HepG2 (cell line): ENCODE results near the gene CDK10. TPM values are rescaled to one million over a fixed set of nuclear protein-coding genes. Genes with fewer than 3 reads are reported as not detected.

Source experiments
- ATAC-seq: fragments of 200-7000 bp; cut with Tn5 transposase; 3 replicates; pipeline ENCODE4 v1.9.1; 2020; ENCODE audit warnings: mild to moderate bottlenecking, moderate library complexity
- BruUV-seq: library from RNA; stranded (reverse); fragments of 400-500 nt; replicated peaks from 2 replicates; lab custom pipeline; 2021; lab: Mats Ljungman, UMichigan
- CTCF ChIA-PET: fragments of 300-600 bp; formaldehyde crosslinking; extraction: SDS; loops from one replicate; lab custom pipeline; 2021; ENCODE audit warnings: low total read pairs, inconsistent platforms, low intra/inter-chr PET ratio; lab: Yijun Ruan, JAX
- POLR2A ChIA-PET: fragments of 350-600 bp; sonication (Branson Sonifier 250); formaldehyde crosslinking; loops from one replicate; lab custom pipeline; 2020; ENCODE audit warnings: antibody characterized with exemption, inconsistent platforms; lab: Yijun Ruan, JAX
- DNase-seq: peaks from one replicate; pipeline ENCODE4 v3.0.0-alpha.2; 2015; ENCODE audit warnings: low spot score
- FAIRE-seq: peaks from 3 replicates; lab custom pipeline; 2011; peaks lifted over from hg19 to GRCh38; lab: Jason Lieb, UNC
- H2AFZ ChIP-seq: one replicate; pipeline ENCODE4 v1.6.1; 2011; ENCODE audit warnings: low read length, inconsistent platforms
- H3K27ac ChIP-seq: fragments of 300-600 bp; 3 replicates; pipeline ENCODE4 v1.8.0; 2011; ENCODE audit warnings: mixed run types, mild to moderate bottlenecking, mixed read lengths, low read length, inconsistent platforms; ENCODE audit not compliant: insufficient read depth; ENCODE audit errors: extremely low read length
- H3K27me3 ChIP-seq, 2 experiments: fragments of 200-600 bp in 1 of 2; 2 replicates in 1 of 2; 3 replicates in 1 of 2; pipeline versions ENCODE4 v1.6.0 to v1.8.0; 2011; ENCODE audit warnings: low read length in 2 of 2, mild to moderate bottlenecking in 2 of 2, moderate library complexity in 2 of 2, inconsistent platforms in 1 of 2; ENCODE audit not compliant: insufficient read depth in 2 of 2, control insufficient read depth in 1 of 2
- H3K36me3 ChIP-seq, 2 experiments: fragments of 200-600 bp in 1 of 2; replicated peaks in 1 of 2; 2 replicates in 1 of 2; 3 replicates in 1 of 2; pipeline versions ENCODE4 v1.5.1 to v1.8.0; 2011; ENCODE audit warnings: low read length in 2 of 2, inconsistent platforms in 1 of 2; ENCODE audit not compliant: insufficient read depth in 2 of 2, control insufficient read depth in 1 of 2
- H3K4me1 ChIP-seq: 2 replicates; pipeline ENCODE4 v1.5.1; 2012; ENCODE audit warnings: low read length, inconsistent platforms; ENCODE audit not compliant: insufficient read depth
- H3K4me2 ChIP-seq: 2 replicates; pipeline ENCODE4 v1.6.0; 2011; ENCODE audit warnings: low read depth, low read length, inconsistent platforms
- H3K4me3 ChIP-seq, 3 experiments: fragments of 200-600 bp in 1 of 3; sonication (generic), shearing (Covaris generic) in 1 of 3; replicated peaks in 1 of 3; 2 replicates each; pipeline ENCODE4 v1.5.1; 2011 to 2016; ENCODE audit warnings: low read length in 3 of 3, inconsistent platforms in 2 of 3, low read depth in 2 of 3, mild to moderate bottlenecking in 2 of 3, control low read depth in 1 of 3, mixed read lengths in 1 of 3; ENCODE audit not compliant: insufficient read depth in 1 of 3
- H3K79me2 ChIP-seq: one replicate; pipeline ENCODE4 v1.6.1; 2011; ENCODE audit warnings: low read length, inconsistent platforms; ENCODE audit not compliant: insufficient read depth
- H3K9ac ChIP-seq: 2 replicates; pipeline ENCODE4 v1.6.0; 2011; ENCODE audit warnings: mild to moderate bottlenecking, low read depth, low read length, inconsistent platforms; ENCODE audit not compliant: insufficient read depth
- H3K9me3 ChIP-seq: 2 replicates; pipeline ENCODE4 v1.5.1; 2012; ENCODE audit warnings: mild to moderate bottlenecking, low read length
- H4K20me1 ChIP-seq: 2 replicates; pipeline ENCODE4 v1.6.0; 2011; ENCODE audit warnings: inconsistent platforms, mild to moderate bottlenecking, low read length, moderate library complexity; ENCODE audit not compliant: insufficient read depth
- BORCS8-MEF2B ChIP-seq: sonication (generic); formaldehyde crosslinking; IDR thresholded peaks from 2 replicates; pipeline ENCODE4 v1.8.0; 2022; ENCODE audit warnings: mild to moderate bottlenecking, missing genetic modification reagents
- CC2D1A ChIP-seq: sonication (generic); formaldehyde crosslinking; IDR thresholded peaks from 2 replicates; pipeline ENCODE4 v1.8.1; 2023; ENCODE audit warnings: mild to moderate bottlenecking, missing genetic modification reagents
- FOSL1 ChIP-seq: sonication (generic); formaldehyde crosslinking; IDR thresholded peaks from 2 replicates; pipeline ENCODE4 v1.9.0; 2021; ENCODE audit warnings: missing genetic modification reagents, borderline replicate concordance
- FOXO4 ChIP-seq: sonication (generic); formaldehyde crosslinking; conservative IDR thresholded peaks from 2 replicates; pipeline ENCODE4 v1.8.1; 2023; ENCODE audit warnings: missing genetic modification reagents
- GMEB1 ChIP-seq: sonication (generic); formaldehyde crosslinking; IDR thresholded peaks from 2 replicates; pipeline ENCODE4 v1.5.1; 2020; ENCODE audit warnings: missing genetic modification reagents, mild to moderate bottlenecking, borderline replicate concordance
- KLF13 ChIP-seq: sonication (generic); formaldehyde crosslinking; IDR thresholded peaks from 2 replicates; pipeline ENCODE4 v1.4.0; 2020; ENCODE audit warnings: mild to moderate bottlenecking, missing genetic modification reagents
- NCOA5 ChIP-seq: sonication (generic); formaldehyde crosslinking; IDR thresholded peaks from 2 replicates; pipeline ENCODE4 v1.4.0; 2020; ENCODE audit warnings: missing genetic modification reagents
- NFKB2 ChIP-seq: sonication (generic); formaldehyde crosslinking; IDR thresholded peaks from 2 replicates; pipeline ENCODE4 v1.4.0; 2020; ENCODE audit warnings: missing genetic modification reagents, borderline replicate concordance
- NR0B2 ChIP-seq: sonication (generic); formaldehyde crosslinking; IDR thresholded peaks from 2 replicates; pipeline ENCODE4 v1.4.0; 2020; ENCODE audit warnings: mild to moderate bottlenecking, missing genetic modification reagents
- PAF1 ChIP-seq: IDR thresholded peaks from 2 replicates; pipeline ENCODE4 v1.6.1; 2016; ENCODE audit warnings: missing genetic modification reagents, missing compliant biosample characterization
- PHB2 ChIP-seq: fragments of 450-650 bp; IDR thresholded peaks from 2 replicates; pipeline ENCODE4 v1.6.1; 2018; ENCODE audit not compliant: partially characterized antibody
- SOX6 ChIP-seq, 2 experiments: fragments of 450-650 bp in 1 of 2; sonication (generic) in 1 of 2; formaldehyde crosslinking in 1 of 2; IDR thresholded peaks; 2 replicates each; pipeline versions ENCODE4 v1.4.0 to v1.6.1; 2017 to 2020; ENCODE audit warnings: antibody characterized with exemption in 1 of 2, mild to moderate bottlenecking in 1 of 2, missing genetic modification reagents in 1 of 2
- ZFAT ChIP-seq: sonication (generic); formaldehyde crosslinking; conservative IDR thresholded peaks from 2 replicates; pipeline ENCODE4 v1.8.1; 2023; ENCODE audit warnings: missing genetic modification reagents, inconsistent platforms
- ZNF143 ChIP-seq: sonication (generic); formaldehyde crosslinking; IDR thresholded peaks from 2 replicates; pipeline ENCODE4 v1.4.0; 2020; ENCODE audit warnings: missing genetic modification reagents
- ZNF501 ChIP-seq: sonication (generic); formaldehyde crosslinking; IDR thresholded peaks from 2 replicates; pipeline ENCODE4 v1.5.1; 2020; ENCODE audit warnings: mild to moderate bottlenecking, moderate library complexity, missing genetic modification reagents
- ZNF773 ChIP-seq: sonication (generic); formaldehyde crosslinking; IDR thresholded peaks from 2 replicates; pipeline ENCODE4 v1.4.0; 2020; ENCODE audit warnings: missing genetic modification reagents, borderline replicate concordance
- ZNF792 ChIP-seq: IDR thresholded peaks from 2 replicates; pipeline ENCODE4 v1.6.1; 2016
- WGBS: methylation state at CpG from one replicate; pipeline ENCODE4 v1.1.6; 2017; ENCODE audit warnings: low lambda C conversion rate; 5-methylcytosine and 5-hydroxymethylcytosine counted together
- in situ Hi-C: cut with HindIII; loops from 2 replicates; pipeline ENCODE4 v1.10.0; 2017; ENCODE audit warnings: low pct_unique_long_range_greater_than_20kb; ENCODE audit not compliant: extremely low pct_ligation_motif_present
- intact Hi-C: fragments of 100-400 bp; cut with micrococcal nuclease; formaldehyde crosslinking; loops from one replicate; pipeline ENCODE4 v1.10.0; 2022; ENCODE audit not compliant: unreplicated experiment
- polyA plus RNA-seq, 8 experiments: library from polyadenylated mRNA; depleted of rRNA in 3 of 8; stranded (reverse) in 7 of 8; unstranded in 1 of 8; fragments of >200 nt; fragmentation: Illumina TruSeq in 4 of 8; extraction: Trizol in 4 of 8; gene quantifications; 2 replicates each; pipeline versions ENCODE4 v1.2.1 to v1.2.3, GENCODE V29; 2011 to 2016; ENCODE audit warnings: low read depth in 4 of 8, missing spikeins in 1 of 8, mixed read lengths in 1 of 8; ENCODE audit not compliant: insufficient read depth in 1 of 8
- total RNA-seq, 5 experiments: library from RNA; depleted of rRNA; stranded (reverse); fragments of >200 nt; fragmentation: Illumina TruSeq; extraction: Trizol; gene quantifications; 2 replicates each; pipeline ENCODE4 v1.2.3, GENCODE V29; 2016; ENCODE audit warnings: low read depth in 1 of 5
- TF ChIP-seq, protein P1 (sequence below): sonication (generic); formaldehyde crosslinking; IDR thresholded peaks from 2 replicates; pipeline ENCODE4 v1.8.1; 2023; ENCODE audit warnings: missing genetic modification reagents, inconsistent platforms, borderline replicate concordance

CDK10 gene
- total and polyA plus RNA-seq, 2 of the 13 experiments (the other 11 are each of a cell fraction or from before 2014, with no cell fraction given): 2.5 to 3.9 TPM

- TF ChIP-seq FOXO4 (CRISPR knock-in tag): 0 out of 2 replicates have a peak, but pooled peaks have one; percentile 33
Measured at GRCh38 chr16:89741342-89742014, 55.0 kb downstream of the CDK10 start (continued).

- no peak overlapping the region for H3K9ac ChIP-seq
- in situ Hi-C loops: no loop called here
- FAIRE-seq (no peak), DNase-seq (no peak), ATAC-seq (no peak)
- H3K27ac ChIP-seq: no peak overlapping the region
- no peaks in the 10 kb centered on the region for H3K9me3 ChIP-seq
- H3K4me3 ChIP-seq: no peak overlapping the region
- POLR2A ChIA-PET: interaction anchor here (1.0 to 1.1 kb wide), 2 partner anchors 37 to 95 kb away, joined by 4 to 5 read pairs; no protein-coding TSS in a partner anchor
- H3K4me2 ChIP-seq: no peak overlapping the region
- intact Hi-C loops: no loop called here
- H3K36me3 ChIP-seq: peaks cover 52 to 89% of the 10 kb centered on the region in 2 experiments
- CTCF ChIA-PET: no interaction called here
- no peaks in the 10 kb centered on the region for H3K79me2 ChIP-seq
- H4K20me1 ChIP-seq: no peaks in the 10 kb centered on the region
- no peaks in the 10 kb centered on the region for H3K27me3 ChIP-seq
- 95% methylated on average over 4 of the region's 4 CpGs for WGBS
- no peak overlapping the region for H2AFZ ChIP-seq
- no TSS peak for BruUV-seq
- H3K4me1 ChIP-seq: no peaks in the 10 kb centered on the region
- TF ChIP-seq NFKB2 (CRISPR knock-in tag) (peak; percentile 59; the same call in 1 of the 2 replicates), NR0B2 (no peak), PAF1 (CRISPR knock-in tag) (peak; percentile 81; the same call in 1 of the 2 replicates), KLF13 (CRISPR knock-in tag) (no peak), NCOA5 (CRISPR knock-in tag) (0 out of 2 replicates have a peak, but pooled peaks have one; percentile 49), ZNF773 (CRISPR knock-in tag) (no peak), SOX6 (IDR thresholded peaks at IDR 0.05) (no peak), SOX6 (CRISPR knock-in tag; IDR thresholded peaks at IDR 0.05) (0 out of 2 replicates have a peak, but pooled peaks have one; percentile 9), ZNF143 (CRISPR knock-in tag) (no peak), ZFAT (CRISPR knock-in tag) (no peak), ZNF792 (no peak), BORCS8-MEF2B (CRISPR knock-in tag) (no peak), CC2D1A (no peak), PHB2 (no peak), GMEB1 (CRISPR knock-in tag) (no peak), ZNF501 (CRISPR knock-in tag) (peak; percentile 50; the same call in 1 of the 2 replicates), FOSL1 (no peak)
- TF ChIP-seq, protein P1, sequence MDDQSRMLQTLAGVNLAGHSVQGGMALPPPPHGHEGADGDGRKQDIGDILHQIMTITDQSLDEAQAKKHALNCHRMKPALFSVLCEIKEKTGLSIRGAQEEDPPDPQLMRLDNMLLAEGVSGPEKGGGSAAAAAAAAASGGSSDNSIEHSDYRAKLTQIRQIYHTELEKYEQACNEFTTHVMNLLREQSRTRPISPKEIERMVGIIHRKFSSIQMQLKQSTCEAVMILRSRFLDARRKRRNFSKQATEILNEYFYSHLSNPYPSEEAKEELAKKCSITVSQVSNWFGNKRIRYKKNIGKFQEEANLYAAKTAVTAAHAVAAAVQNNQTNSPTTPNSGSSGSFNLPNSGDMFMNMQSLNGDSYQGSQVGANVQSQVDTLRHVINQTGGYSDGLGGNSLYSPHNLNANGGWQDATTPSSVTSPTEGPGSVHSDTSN (CRISPR knock-in tag): 0 out of 2 replicates have a peak, but pooled peaks have one; percentile 30
Measured at GRCh38 chr16:89742948-89743347, 56.5 kb downstream of the CDK10 start.
